ENCODE results near the gene RAPGEF6.

Gene RAPGEF6

DNA sequence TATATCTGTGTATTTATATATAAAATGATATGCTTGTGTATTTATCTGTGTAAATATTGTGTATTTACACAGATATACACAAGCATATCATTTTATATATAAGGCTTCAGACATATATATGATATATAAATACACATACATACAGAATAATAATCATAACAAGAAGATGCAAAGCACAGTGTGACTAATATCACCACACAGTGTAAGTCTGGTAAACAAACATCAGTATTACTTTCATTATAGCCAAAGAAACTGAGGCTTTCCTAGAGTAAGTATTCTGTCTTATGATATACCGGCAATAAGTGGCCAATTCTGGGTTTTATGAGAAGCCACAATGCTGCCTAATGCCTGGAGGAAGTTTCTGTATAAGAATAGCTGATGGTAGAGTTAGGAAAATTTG lies 29.9 kb upstream of the RAPGEF6 start:
- H3K9me3 ChIP-seq (ENCODE audit: control insufficient read depth, low read length), result peaks cover 7% of the 10 kb centered on the region
- no peak overlapping the region for H3K9ac ChIP-seq (ENCODE audit: low read length)
- no peaks in the 10 kb centered on the region for H3K27me3 ChIP-seq (replicated peaks; ENCODE audit: control insufficient read depth, insufficient read depth, low read length)
- H3K4me1 ChIP-seq (ENCODE audit: control insufficient read depth, insufficient read depth, low read length), result peaks cover 20% of the 10 kb centered on the region
- no peak overlapping the region for H3K4me3 ChIP-seq (ENCODE audit: low read length)
- no peak for DNase-seq (ENCODE audit: low read depth)
- H3K36me3 ChIP-seq (ENCODE audit: control insufficient read depth, insufficient read depth, low read length, severe bottlenecking), result peaks cover 88% of the 10 kb centered on the region

DNA sequence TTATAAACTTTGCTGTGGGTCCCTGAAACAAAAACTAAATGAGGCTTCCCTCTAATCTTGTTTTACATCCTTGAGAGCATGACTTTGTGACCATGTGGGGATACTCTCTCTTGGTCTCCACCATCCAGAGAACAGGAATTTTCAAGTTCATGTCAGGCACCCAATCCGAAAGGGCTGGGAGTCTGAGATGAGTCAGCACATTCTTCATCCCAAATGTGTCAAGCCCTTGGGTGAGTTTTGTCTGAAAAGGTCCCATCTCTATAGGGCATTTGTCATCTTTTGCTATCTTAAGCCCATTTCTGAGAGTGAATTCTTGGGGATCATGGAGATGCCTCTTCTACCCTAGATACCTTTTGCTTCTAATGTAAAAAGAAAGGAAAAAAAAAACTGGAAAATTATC lies 26.9 kb upstream of the RAPGEF6 start:
- no peak overlapping the region for H3K4me3 ChIP-seq (ENCODE audit: low read length)
- peaks cover 80% of the 10 kb centered on the region for H3K36me3 ChIP-seq (ENCODE audit: control insufficient read depth, insufficient read depth, low read length, severe bottlenecking)
- peaks cover 7% of the 10 kb centered on the region for H3K9me3 ChIP-seq (ENCODE audit: control insufficient read depth, low read length)
- H3K27me3 ChIP-seq (replicated peaks; ENCODE audit: control insufficient read depth, insufficient read depth, low read length), result no peaks in the 10 kb centered on the region
- DNase-seq (ENCODE audit: low read depth), result no peak
- no peak overlapping the region for H3K9ac ChIP-seq (ENCODE audit: low read length)
- H3K4me1 ChIP-seq (ENCODE audit: control insufficient read depth, insufficient read depth, low read length), result peaks cover 3% of the 10 kb centered on the region

DNA sequence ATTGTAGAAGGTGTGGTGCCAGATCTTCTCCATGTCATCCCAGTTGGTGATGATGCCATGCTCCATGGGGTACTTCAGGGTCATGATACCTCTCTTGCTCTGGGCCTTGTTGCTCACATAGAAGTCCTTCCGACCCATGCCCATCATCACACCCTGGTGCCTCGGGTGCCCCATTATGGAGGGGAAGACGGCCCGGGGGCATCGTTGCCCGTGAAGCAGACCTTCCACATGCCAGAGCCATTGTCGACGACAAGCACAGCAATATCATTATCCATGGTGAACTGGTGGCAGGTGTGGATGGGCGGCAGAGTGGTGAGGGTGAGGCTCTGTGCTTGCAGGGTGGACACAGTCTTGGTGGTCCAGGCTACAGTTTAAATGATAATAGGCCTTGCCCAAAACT lies 24.8 kb upstream of the RAPGEF6 start:
- Histone ChIP-seq H3K9ac (ENCODE audit: low read length) (no peak overlapping the region), H3K27me3 (replicated peaks; ENCODE audit: control insufficient read depth, insufficient read depth, low read length) (no peaks in the 10 kb centered on the region), H3K4me1 (ENCODE audit: control insufficient read depth, insufficient read depth, low read length) (peaks cover 10% of the 10 kb centered on the region), H3K9me3 (ENCODE audit: control insufficient read depth, low read length) (peaks cover 7% of the 10 kb centered on the region), H3K36me3 (ENCODE audit: control insufficient read depth, insufficient read depth, low read length, severe bottlenecking) (peaks cover 78% of the 10 kb centered on the region), H3K4me3 (ENCODE audit: low read length) (no peak overlapping the region)
- no peak for DNase-seq (ENCODE audit: low read depth)

DNA sequence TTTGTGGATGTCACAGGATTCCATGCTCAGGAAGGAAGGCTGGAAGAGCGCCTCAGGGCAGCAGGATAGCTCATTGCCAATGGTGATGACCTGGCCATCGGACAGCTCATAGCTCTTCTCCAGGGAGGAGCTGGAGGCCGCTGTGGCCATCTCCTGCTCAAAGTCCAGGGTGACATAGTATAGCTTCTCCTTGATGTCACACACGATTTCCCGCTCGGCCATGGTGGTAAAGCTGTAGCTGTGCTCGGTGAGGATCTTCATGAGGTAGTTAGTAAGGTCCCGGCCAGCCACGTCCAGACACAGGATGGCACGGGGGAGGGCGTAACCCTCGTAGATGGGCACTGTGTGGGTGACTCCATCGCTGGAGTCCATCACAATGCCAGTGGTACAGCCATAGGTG lies 24.3 kb upstream of the RAPGEF6 start:
- Histone ChIP-seq H3K4me3 (ENCODE audit: low read length) (no peak overlapping the region), H3K4me1 (ENCODE audit: control insufficient read depth, insufficient read depth, low read length) (peaks cover 10% of the 10 kb centered on the region), H3K9ac (ENCODE audit: low read length) (no peak overlapping the region), H3K36me3 (ENCODE audit: control insufficient read depth, insufficient read depth, low read length, severe bottlenecking) (peaks cover 78% of the 10 kb centered on the region), H3K27me3 (replicated peaks; ENCODE audit: control insufficient read depth, insufficient read depth, low read length) (no peaks in the 10 kb centered on the region), H3K9me3 (ENCODE audit: control insufficient read depth, low read length) (peaks cover 7% of the 10 kb centered on the region)
- no peak for DNase-seq (ENCODE audit: low read depth)

DNA sequence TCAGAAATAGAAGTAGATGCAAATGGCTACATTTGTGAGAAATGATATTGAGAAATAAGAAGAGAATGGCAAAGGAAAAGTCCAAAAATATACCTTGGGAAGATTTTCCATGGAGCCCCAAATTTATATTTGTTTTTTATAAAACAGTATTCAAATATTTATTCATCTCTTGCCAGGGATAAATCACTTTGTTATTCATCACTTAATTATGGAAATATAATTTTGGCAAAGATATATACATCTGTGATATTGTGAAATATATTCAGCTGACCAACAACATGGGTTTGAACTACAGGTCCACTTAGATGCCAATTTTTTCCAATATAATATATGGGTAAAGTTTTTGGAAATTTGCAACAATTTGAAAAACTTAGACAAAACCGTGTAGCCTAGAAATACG lies 19.7 kb upstream of the RAPGEF6 start:
- Histone ChIP-seq H3K27me3 (replicated peaks; ENCODE audit: control insufficient read depth, insufficient read depth, low read length) (no peaks in the 10 kb centered on the region), H3K4me1 (ENCODE audit: control insufficient read depth, insufficient read depth, low read length) (peaks cover 10% of the 10 kb centered on the region), H3K4me3 (ENCODE audit: low read length) (no peak overlapping the region), H3K9ac (ENCODE audit: low read length) (no peak overlapping the region), H3K9me3 (ENCODE audit: control insufficient read depth, low read length) (no peaks in the 10 kb centered on the region), H3K36me3 (ENCODE audit: control insufficient read depth, insufficient read depth, low read length, severe bottlenecking) (peaks cover 68% of the 10 kb centered on the region)
- DNase-seq (ENCODE audit: low read depth), result no peak

DNA sequence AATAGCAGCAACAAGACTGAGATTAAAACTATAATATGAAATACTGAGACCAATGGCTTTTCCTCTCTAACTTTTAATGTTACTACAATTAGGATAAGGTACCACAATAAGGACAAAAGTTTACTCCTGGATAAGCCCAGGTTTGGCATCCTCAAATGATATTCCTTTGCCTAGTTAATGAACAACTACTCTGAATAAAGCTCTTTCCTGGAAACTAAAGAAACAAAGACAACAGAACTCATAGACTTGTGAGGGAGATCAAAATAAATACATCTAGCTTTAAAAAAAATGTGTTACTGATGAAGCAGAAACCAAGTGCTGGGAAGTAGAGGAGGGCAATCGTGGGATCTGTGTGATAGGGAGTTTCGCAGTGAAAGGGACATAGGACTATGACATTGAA lies 19.3 kb upstream of the RAPGEF6 start:
- H3K9ac ChIP-seq (ENCODE audit: low read length), result no peak overlapping the region

DNA sequence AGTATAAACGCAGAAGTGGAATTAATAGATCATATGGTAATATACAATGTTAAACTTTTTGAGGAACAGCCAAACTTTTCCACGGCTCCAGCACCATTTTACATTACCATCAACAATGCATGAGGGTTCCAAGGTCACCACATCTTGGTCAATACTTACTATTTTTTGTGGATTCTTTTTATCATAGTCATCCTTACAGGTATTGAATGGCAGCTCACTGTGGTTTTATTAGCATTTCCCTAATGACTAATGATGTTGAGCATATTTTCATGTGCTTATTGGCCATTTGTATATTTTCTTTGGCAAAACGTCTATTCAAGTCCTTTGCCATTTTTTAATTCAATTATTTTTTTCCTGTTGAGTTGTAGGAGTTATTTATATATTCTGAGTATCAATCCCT lies 14.1 kb upstream of the RAPGEF6 start:
- Histone ChIP-seq H3K36me3 (ENCODE audit: control insufficient read depth, insufficient read depth, low read length, severe bottlenecking) (peaks cover 83% of the 10 kb centered on the region), H3K4me3 (ENCODE audit: low read length) (no peak overlapping the region), H3K9ac (ENCODE audit: low read length) (no peak overlapping the region), H3K4me1 (ENCODE audit: control insufficient read depth, insufficient read depth, low read length) (no peaks in the 10 kb centered on the region), H3K9me3 (ENCODE audit: control insufficient read depth, low read length) (no peaks in the 10 kb centered on the region), H3K27me3 (replicated peaks; ENCODE audit: control insufficient read depth, insufficient read depth, low read length) (no peaks in the 10 kb centered on the region)
- no peak for DNase-seq (ENCODE audit: low read depth)

More for the DNA sequence above, 19.3 kb upstream of the RAPGEF6 start:
- Histone ChIP-seq H3K9me3 (ENCODE audit: control insufficient read depth, low read length) (no peaks in the 10 kb centered on the region), H3K27me3 (replicated peaks; ENCODE audit: control insufficient read depth, insufficient read depth, low read length) (no peaks in the 10 kb centered on the region), H3K4me3 (ENCODE audit: low read length) (no peak overlapping the region), H3K4me1 (ENCODE audit: control insufficient read depth, insufficient read depth, low read length) (peaks cover 10% of the 10 kb centered on the region), H3K36me3 (ENCODE audit: control insufficient read depth, insufficient read depth, low read length, severe bottlenecking) (peaks cover 68% of the 10 kb centered on the region)
- DNase-seq (ENCODE audit: low read depth), result no peak

DNA sequence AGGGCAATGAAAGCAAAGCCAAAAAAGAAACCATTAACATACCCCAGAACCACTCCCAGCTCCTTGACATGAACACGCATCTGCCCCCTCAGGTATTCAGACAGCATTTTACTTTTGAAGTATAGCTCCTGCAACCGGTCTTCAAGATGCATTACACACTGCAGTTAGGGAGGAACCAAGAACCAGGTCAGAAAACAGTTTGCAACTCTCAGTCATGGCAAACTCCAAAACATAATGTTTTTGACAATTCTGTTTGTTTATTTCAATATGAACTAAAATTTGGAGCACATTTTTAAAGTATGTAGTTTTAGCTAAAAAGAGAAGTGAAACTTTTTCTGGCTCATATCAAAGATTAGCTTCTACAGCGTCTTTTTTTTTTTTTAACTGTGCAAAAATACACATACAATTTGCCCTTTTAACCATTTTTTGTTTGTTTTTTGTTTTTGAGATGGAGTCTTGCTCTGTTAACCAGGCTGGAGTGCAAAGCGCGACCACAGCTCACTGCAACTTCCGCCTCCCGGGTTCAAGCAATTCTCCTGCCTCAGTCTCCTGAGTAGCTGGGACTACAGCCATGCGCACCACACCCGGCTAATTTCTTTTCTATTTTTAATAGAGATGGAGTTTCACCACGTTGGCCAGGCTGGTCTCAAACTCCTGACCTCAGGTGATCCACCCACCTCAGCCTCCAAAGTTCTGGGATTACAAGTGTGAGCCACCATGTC lies 12.2 kb upstream of the RAPGEF6 start:
- no peak for DNase-seq (ENCODE audit: low read depth)
- H3K4me1 ChIP-seq (ENCODE audit: control insufficient read depth, insufficient read depth, low read length), result no peaks in the 10 kb centered on the region
- peaks cover 89% of the 10 kb centered on the region for H3K36me3 ChIP-seq (ENCODE audit: control insufficient read depth, insufficient read depth, low read length, severe bottlenecking)
- H3K9ac ChIP-seq (ENCODE audit: low read length), result no peak overlapping the region
- H3K9me3 ChIP-seq (ENCODE audit: control insufficient read depth, low read length), result no peaks in the 10 kb centered on the region
- H3K4me3 ChIP-seq (ENCODE audit: low read length), result no peak overlapping the region
- H3K27me3 ChIP-seq (replicated peaks; ENCODE audit: control insufficient read depth, insufficient read depth, low read length), result no peaks in the 10 kb centered on the region

DNA sequence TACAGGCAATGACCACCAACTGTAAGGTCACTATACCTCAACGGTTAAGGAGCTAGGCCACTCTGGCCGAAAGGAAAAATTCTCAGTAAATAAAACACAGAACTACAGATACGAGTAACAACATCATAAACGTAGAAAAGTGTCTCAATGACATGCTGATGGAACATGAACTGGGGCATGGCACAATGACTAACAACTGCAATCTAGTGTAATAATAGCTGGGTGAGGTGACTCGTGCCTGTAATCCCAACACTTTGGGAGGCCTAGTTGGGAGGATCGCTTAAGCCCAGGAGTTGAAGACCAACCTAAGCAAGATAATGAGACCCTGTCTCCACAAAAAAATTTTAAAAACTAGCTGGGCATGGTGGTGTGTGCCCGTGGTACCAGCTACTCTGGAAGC lies 9.8 kb upstream of the RAPGEF6 start:
- peaks cover 76% of the 10 kb centered on the region for H3K36me3 ChIP-seq (ENCODE audit: control insufficient read depth, insufficient read depth, low read length, severe bottlenecking)
- H3K4me3 ChIP-seq (ENCODE audit: low read length), result no peak overlapping the region
- no peak for DNase-seq (ENCODE audit: low read depth)
- H3K4me1 ChIP-seq (ENCODE audit: control insufficient read depth, insufficient read depth, low read length), result no peaks in the 10 kb centered on the region
- H3K9ac ChIP-seq (ENCODE audit: low read length), result no peak overlapping the region
- H3K9me3 ChIP-seq (ENCODE audit: control insufficient read depth, low read length), result no peaks in the 10 kb centered on the region
- H3K27me3 ChIP-seq (replicated peaks; ENCODE audit: control insufficient read depth, insufficient read depth, low read length), result no peaks in the 10 kb centered on the region

DNA sequence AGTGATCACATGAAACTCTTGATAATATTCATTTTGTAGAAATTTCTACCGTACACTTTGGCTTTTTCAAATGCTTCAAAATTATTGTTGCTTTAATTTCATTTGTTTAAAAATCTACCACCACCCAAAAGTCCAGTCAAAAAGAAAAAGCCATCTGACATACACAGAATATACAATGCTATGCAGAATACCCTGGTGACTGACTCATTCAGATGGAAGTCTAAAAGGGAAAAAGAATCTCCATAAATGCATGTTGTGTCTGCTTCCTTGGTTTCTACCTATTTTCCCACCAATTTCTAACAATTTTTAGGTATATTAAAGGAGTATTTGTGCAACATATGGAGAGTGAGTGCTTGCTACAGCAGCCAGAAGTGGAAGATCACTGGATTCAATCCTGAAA lies 9.3 kb upstream of the RAPGEF6 start:
- no peak for DNase-seq (ENCODE audit: low read depth)
- no peaks in the 10 kb centered on the region for H3K9me3 ChIP-seq (ENCODE audit: control insufficient read depth, low read length)
- H3K27me3 ChIP-seq (replicated peaks; ENCODE audit: control insufficient read depth, insufficient read depth, low read length), result no peaks in the 10 kb centered on the region
- no peak overlapping the region for H3K4me3 ChIP-seq (ENCODE audit: low read length)
- no peaks in the 10 kb centered on the region for H3K4me1 ChIP-seq (ENCODE audit: control insufficient read depth, insufficient read depth, low read length)
- peaks cover 71% of the 10 kb centered on the region for H3K36me3 ChIP-seq (ENCODE audit: control insufficient read depth, insufficient read depth, low read length, severe bottlenecking)
- no peak overlapping the region for H3K9ac ChIP-seq (ENCODE audit: low read length)

DNA sequence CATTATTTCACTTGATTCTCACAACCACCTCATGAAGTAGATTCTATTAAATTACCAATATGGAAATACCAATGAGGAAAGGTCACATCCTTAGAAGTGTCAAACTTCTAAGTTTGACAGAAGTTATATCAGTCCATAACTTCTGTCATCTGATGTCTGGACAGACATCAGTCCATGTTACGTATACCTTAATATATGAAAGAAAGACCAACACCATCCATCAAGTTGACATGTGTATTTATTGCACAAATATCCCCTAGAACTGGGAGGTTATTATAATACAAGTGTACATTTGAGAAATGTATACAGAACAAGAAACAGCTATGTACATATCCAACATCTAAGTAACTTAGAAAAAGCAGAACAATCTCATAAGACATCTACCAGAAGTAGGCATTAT lies 6.5 kb upstream of the RAPGEF6 start:
- Histone ChIP-seq H3K36me3 (ENCODE audit: control insufficient read depth, insufficient read depth, low read length, severe bottlenecking) (peaks cover 49% of the 10 kb centered on the region), H3K9me3 (ENCODE audit: control insufficient read depth, low read length) (no peaks in the 10 kb centered on the region), H3K4me1 (ENCODE audit: control insufficient read depth, insufficient read depth, low read length) (peaks cover 10% of the 10 kb centered on the region), H3K4me3 (ENCODE audit: low read length) (no peak overlapping the region), H3K9ac (ENCODE audit: low read length) (no peak overlapping the region), H3K27me3 (replicated peaks; ENCODE audit: control insufficient read depth, insufficient read depth, low read length) (no peaks in the 10 kb centered on the region)
- no peak for DNase-seq (ENCODE audit: low read depth)

Data from adipocyte (in vitro differentiated cells).